VCaP (cell line): ENCODE data around the gene KLK5.

Experiments
- H3K27ac ChIP-seq: fragments of 450-650 bp; 2 replicates; pipeline ENCODE4 v1.5.1; 2017
- CTCF ChIP-seq: fragments of 450-650 bp; conservative IDR thresholded peaks from 2 replicates; pipeline ENCODE4 v1.5.1; 2017; ENCODE audit warnings: mild to moderate bottlenecking, moderate library complexity

Gene KLK5

GRCh38 chr19:50921426-50922316 is 31.2 kb downstream of the KLK5 start:
- peak overlapping the region; percentile 83 for H3K27ac ChIP-seq
- no peak for TF ChIP-seq CTCF

GRCh38 chr19:50916069-50916468 is 36.8 kb downstream of the KLK5 start:
- H3K27ac ChIP-seq: no peak overlapping the region
- TF ChIP-seq CTCF: no peak

GRCh38 chr19:50912727-50913716 is 39.8 kb downstream of the KLK5 start:
- TF ChIP-seq CTCF: no peak
- H3K27ac ChIP-seq: no peak overlapping the region

- H3K27ac ChIP-seq: no peak overlapping the region
- no peak for TF ChIP-seq CTCF
Measured at GRCh38 chr19:50912102-50912599, 40.7 kb downstream of the KLK5 start.

- no peak within 1 kb of the TSS for H3K27ac ChIP-seq
- TF ChIP-seq CTCF: no peak
Measured at GRCh38 chr19:50911206-50912101, 41.4 kb downstream of the KLK5 start, which contains the start of gene KLK4. Gene KLK4 (minus strand): TSS chr19:50911395. CDS start chr19:50910738, 657 bp downstream.

- no peak overlapping the region for H3K27ac ChIP-seq
- no peak for TF ChIP-seq CTCF
Measured at GRCh38 chr19:50910722-50911121, 42.1 kb downstream of the KLK5 start.
